MV-4-11 (cell line): ENCODE results near the gene DND1.
"Not testable (repeated sequence)": the region's sequence is repeated elsewhere in the genome, so short reads cannot be mapped to it uniquely, and the experiment has no call there.

Experiments used
- DNase-seq: peaks from one replicate; lab custom pipeline; 2025; lab: John Stamatoyannopoulos, UW

The DND1 gene

GRCh38 chr5:140673187-140673976 lies at the start of gene DND1:
DND1 (minus strand) TSS chr5:140673576; CDS start chr5:140673542, 34 bp downstream.
- no peak for DNase-seq

DNA sequence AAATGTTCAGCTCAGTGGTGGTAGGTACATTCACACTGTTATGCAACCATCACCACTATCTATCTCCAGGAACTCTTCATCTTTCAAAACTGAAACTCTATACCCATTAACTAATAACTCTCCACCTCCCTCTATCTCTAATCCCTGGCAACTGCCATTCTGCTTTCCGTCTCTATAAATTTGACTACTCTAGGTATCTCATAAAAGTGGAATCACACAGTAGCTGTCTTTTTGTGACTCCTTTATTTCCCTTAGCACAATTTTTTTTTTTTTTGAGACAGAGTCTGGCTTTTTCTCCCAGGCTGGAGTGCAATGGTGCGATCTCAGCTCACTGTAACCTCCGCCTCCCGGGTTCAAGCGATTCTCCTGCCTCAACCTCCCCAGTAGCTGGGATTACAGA lies 48.0 kb upstream of the DND1 start:
- not testable (repeated sequence) for DNase-seq

GRCh38 chr5:140720738-140721137 lies 47.4 kb upstream of the DND1 start:
- DNase-seq: peak; percentile 46

- DNase-seq: no peak
Observed at GRCh38 chr5:140718266-140718592, 44.9 kb upstream of the DND1 start.

GRCh38 chr5:140716238-140716637 lies 42.9 kb upstream of the DND1 start:
- not testable (repeated sequence) for DNase-seq

- DNase-seq: no peak
Observed at GRCh38 chr5:140713562-140714094, 40.3 kb upstream of the DND1 start.

DNA sequence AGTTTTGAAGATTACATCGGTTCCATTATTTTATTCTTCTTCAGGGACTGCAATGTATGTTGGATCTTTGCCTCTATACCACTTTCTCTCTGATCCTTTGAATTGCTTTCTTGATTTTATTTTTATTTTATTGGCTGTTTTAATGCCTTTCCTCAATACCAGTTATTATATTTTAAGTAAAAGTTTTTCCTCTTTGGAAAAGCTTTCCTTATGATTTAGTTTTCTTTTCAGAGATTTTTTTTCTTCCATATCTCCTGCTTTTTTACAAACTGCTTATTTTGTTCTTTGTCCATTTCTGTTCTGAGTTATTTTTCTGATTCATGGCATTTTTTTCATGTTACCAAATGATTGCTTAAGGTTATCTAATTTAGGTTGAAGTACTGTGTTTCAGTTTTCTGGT lies 38.4 kb upstream of the DND1 start:
- no peak for DNase-seq

DNA sequence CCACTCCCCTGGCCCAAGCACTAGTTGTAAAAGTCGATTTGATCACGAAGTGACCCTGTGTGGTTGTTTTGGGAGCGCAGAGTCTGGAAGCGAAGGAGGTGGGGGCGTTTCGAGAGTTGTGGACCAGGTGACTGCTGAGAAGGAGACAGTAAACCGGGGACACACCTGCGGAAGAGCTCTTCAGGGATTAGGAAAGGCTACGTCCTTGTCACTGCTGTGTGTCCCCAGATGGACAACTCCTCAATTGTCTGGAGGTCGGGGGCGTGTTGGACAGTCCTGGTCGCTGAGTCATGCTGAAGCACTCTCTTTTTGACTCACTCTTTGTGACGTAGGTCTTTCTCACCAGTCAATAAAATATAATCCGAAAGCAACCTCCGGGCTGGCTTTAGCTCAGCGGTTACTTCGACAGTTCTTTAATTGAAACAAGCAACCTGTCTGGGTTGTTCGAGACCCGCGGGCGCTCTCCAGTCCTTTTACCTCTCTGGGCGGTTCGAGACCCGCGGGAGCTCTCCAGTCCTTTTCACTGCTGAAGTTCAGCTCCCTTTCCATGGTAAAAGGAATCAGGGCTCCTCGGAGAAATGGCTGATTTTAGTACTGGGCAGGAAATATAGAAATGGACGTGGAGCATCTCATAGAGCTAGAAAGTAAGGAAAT lies 37.6 kb upstream of the DND1 start:
- peak; percentile 99 for DNase-seq

GRCh38 chr5:140708787-140709186 lies 35.4 kb upstream of the DND1 start:
- not testable (repeated sequence) for DNase-seq

GRCh38 chr5:140707812-140708211 lies 34.4 kb upstream of the DND1 start:
- no peak for DNase-seq

DNA sequence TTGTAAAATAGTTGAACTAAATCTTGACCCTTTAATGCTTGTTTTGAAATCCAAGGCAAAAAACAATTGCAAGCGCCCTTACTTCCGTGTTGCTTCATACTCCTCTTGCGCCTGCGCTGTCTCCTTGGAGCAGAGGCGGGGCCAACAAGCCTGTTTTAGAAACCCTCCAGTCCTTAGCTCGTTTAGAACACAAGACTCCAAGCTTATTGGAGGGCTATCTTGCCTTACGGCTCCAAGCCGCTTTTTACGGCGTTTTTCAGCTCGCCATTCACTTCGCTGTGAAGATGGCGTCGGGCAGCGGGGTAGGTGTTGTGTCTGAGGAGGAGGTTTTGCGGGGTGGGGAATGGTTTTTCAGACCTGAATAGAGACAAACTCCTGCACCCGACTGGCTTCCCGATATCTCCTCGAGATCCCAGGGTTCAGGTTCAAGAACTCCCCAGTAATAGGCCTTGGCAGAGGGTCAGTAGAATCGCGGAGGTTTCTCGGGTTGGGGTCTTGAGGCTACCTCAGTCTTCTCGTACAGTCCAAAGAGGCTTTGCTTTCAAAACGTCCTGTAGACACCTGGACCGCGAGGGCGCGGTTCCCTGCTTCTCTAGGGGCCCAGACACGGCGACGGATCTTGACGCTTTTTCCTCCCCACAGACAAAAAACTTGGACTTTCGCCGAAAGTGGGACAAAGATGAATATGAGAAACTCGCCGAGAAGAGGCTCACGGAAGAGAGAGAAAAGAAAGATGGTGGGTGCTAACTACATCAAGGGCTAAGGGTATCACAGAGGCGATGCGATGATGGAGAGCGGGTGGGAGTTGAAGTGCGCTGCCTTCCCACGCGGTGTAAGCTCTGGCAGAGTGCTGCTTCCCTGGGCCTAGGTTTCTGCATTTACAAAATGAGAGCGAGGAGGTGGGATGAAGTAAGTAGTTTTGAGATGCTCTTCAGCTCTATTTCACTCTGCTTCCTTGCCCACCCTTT lies 27.1 kb upstream of the DND1 start, which contains the start of gene ZMAT2:
Gene ZMAT2, plus strand, starts transcription at position 271 of the 968 bp plus-strand sequence. Its CDS starts 14 bp downstream, at position 285.
- peak; percentile 99 for DNase-seq

DNA sequence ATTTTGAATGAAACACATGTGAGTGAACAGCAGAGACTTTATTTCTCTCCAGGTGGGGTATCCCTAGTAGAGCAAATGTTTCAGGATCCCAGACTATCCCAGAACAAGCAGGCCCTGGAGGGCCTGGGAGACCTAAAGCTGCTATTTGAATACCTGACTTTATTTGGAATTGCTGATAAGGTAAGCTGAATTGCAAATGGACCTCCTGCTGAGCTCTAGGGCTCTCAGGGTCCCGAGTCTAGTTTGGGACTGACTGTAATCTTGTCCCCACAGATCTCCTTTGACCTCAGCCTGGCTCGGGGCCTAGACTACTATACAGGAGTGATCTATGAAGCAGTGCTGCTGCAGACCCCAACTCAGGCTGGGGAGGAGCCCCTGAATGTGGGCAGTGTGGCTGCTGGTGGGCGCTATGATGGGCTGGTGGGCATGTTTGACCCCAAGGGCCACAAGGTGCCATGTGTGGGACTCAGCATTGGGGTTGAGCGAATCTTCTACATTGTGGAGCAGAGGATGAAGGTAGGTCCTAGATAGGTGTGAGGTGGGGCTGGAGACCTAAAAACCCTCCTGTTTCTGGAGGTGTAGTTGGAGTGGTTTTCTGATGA lies 23.6 kb upstream of the DND1 start:
- no peak for DNase-seq

DNA sequence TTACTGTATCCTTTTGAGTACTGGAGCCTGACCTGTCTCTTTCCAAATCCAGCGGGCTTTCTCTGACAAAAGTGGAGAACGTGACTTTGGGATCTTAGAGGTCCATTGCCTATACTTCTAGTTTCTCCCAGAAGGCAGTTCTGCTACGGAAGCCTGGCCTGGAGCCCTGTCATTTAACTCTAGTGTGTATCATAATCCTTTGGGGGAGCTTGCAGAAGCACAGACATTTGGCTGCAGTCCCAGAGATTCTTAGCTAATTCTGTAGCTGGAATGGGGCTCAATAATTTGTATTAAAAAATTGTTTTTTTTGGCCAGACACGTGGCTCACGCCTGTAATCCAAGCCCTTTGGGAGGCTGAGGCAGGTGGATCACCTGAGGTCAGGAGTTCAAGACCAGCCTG lies 20.9 kb upstream of the DND1 start:
- no peak for DNase-seq

GRCh38 chr5:140690941-140691924 lies 17.9 kb upstream of the DND1 start, which contains the start of the genes HARS1 and HARS2:
HARS1 (minus strand) TSS chr5:140691370; CDS start chr5:140691304, 66 bp downstream.
HARS2 (plus strand) TSS chr5:140691455; CDS start chr5:140691649, 194 bp downstream.
- DNase-seq: peak; percentile 95

GRCh38 chr5:140690376-140690932 lies 17.1 kb upstream of the DND1 start:
- no peak for DNase-seq

- DNase-seq: no peak
Observed at GRCh38 chr5:140678993-140679392, 5.6 kb upstream of the DND1 start.

GRCh38 chr5:140677947-140678346 lies 4.6 kb upstream of the DND1 start:
- DNase-seq: no peak

DNA sequence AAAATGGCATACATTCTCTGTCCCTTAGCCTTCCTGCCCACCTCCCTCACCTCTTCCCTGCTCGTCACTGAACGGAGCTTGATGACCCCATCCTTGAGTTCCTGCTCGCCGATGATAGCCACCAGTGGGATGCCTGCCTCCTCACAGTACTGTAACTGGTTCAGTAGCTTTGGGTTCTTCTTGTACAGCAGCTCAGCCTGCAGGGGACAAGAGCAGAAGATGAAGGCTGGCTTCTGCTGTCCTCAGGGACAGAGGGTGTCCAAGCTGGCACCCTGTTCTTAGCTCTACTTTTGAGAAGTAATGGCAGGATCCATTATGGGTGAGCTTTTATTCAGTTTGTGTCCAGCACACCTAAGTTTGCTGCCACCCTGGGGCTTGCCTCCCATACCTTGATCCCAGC lies 1.3 kb upstream of the DND1 start:
- no peak for DNase-seq

DNA sequence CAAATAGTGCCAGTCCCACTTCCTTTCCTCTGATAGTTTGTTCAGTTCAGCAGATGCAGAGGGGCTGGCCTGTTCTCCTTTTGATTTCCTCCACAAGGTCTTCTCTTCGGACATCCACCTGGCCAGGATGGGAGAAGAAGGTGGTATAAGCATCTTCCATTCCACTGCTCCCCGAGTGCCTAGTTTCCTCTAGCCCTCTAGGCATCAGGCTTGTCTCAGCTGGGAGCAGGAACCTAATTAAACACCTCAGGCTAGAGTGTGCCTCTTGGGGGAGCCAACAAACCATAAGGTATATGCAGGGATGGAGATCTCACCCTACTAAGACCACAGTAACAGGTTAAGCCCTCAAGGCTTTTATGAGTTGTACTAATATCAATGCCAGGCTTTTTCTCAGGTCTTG lies 835 bp upstream of the DND1 start:
- DNase-seq: no peak
